Stimulated activated CD4-positive, alpha-beta T cell treated with anti-CD3 and anti-CD28 coated beads, Interleukin-4, amount 100 ng/mL, for 24 hours (primary cell): Measurements from ENCODE around the gene SEPTIN1.

ENCODE experiments used
- DNase-seq: peaks from one replicate; pipeline ENCODE4 v3.0.0-alpha.2; 2020

The SEPTIN1 gene

DNA sequence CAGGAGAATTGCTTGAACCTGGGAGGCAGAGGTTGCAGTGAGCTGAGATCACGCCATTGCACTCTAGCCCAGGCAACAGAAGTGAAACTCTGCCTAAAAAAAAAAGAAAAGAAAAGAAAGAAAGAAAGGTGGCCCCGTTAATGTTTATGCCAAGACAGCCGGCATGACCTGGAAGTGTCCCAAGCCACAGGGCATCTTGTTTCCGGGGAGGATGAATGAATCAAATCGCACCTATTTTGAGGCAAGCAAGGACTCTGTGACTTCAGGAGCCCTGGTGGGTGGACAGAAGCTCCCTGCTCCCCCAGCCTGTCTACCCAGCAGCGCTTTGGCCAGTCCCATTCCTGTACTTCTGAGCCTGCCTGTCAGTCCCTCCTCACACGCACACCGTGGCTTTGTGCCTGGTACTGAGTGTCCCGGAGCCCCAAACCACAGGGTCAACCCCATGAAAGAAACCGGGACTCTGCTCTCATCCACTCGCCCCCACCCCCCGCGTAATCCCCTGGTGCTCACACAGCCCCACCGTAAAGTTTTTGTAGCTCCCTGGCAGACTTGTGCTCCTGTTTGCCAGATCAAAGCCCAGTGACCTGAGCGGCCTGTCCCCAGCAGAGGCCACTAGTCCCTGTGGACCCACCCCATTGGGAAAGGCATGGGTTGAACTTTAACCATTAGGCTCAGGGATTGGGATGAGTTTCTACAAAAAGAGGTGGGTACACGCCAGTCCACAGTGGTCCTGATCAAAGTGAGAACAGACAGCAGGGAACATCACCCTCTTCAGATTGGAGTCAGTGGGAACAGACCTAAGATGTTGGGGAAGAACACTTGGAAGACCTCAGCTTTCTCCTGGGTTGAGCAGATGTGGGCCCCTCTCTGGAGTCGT, 46.5 kb downstream of the SEPTIN1 start:
- no peak for DNase-seq

DNA sequence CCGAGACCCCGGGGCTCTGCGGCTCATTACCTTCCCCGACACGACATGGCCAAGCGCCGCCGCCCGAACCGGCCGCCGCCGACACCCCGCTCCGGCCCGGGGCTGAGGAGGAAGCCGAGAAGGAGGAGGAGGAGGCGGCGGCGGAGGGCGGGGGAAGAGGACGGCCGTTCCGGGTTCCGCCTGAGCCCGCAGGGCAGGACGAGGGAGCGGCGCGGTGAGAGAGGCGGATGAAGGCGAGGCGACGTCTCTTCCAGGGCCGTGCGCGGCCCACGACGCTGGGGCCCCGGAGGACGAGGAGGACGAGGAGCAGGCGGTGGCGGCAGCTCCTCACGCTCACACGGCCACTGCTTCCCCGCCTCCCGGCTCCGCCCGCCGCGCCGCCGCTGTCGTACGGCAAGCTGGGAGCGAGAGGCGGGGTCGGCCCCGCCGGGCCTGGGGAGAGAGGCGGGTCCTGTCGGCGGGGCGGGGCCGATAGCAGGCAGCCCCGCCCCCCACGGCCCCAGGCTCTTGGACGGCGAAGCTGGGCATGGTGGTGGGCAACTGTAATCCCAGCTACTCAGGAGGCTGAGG, 47.2 kb downstream of the SEPTIN1 start:
- DNase-seq, result peak; percentile 83

DNA sequence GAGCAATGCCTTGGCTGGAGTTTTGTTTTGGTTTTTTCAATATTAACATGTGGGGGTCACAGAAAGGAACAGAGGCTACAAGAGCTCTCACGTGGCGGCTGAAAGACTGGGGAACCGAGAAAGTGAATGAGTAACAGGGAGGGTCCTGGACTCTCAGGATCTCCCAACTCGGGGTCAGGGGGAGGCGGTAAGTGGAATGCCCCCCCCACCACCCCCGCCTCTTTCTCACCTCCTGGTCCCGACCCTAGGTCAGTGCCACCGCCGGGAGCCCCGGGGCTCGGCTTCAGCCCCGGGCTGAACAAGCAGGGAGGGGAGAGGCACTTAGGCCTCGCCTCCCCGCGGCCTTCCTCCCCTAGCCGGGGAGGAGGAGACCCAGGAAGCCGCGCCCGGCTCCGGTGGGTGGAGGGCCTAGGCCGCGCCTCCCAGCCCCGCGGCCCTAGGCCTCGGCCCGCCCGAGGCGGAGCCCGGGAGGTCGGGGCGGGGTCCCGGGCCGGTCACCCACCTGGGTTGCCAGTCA, 47.8 kb downstream of the SEPTIN1 start:
- DNase-seq, result peak; percentile 84
